ENCODE measurements around the gene USP11.

USP11 gene

DNA sequence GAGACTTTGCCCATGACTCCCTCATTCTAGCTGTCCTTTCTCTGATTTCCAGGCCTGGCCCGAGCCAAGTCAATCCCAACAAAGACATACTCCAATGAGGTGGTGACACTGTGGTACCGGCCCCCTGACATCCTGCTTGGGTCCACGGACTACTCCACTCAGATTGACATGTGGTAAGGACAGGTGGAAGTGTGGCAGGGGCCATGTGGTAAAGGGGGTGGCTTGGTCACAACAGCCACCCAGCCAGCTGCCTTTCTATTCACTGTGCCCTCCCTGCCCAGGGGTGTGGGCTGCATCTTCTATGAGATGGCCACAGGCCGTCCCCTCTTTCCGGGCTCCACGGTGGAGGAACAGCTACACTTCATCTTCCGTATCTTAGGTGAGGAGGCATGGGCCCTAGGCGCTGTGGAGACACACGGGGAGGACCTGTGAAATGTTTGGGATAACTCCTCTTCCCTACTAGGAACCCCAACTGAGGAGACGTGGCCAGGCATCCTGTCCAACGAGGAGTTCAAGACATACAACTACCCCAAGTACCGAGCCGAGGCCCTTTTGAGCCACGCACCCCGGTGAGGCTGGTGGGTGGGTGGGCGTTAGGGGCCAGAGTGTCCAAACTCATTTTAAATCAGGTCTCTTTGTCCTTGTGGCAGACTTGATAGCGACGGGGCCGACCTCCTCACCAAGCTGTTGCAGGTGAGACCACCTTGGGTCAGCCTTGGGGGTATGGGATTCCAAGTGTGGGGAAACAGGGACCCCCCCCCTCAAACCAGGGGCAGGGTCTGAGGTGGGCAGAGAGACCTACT lies 6.1 kb upstream of the USP11 start:
- no peak for DNase-seq

DNA sequence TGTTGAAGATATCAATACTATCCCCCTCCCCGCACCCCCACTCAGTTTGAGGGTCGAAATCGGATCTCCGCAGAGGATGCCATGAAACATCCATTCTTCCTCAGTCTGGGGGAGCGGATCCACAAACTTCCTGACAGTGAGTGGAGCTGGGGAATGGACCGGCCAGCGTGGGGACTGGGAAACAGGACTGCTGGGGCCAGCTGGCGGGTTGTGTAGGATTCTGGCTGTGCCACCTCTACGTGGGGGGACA lies 5.5 kb upstream of the USP11 start:
- DNase-seq: no peak

DNA sequence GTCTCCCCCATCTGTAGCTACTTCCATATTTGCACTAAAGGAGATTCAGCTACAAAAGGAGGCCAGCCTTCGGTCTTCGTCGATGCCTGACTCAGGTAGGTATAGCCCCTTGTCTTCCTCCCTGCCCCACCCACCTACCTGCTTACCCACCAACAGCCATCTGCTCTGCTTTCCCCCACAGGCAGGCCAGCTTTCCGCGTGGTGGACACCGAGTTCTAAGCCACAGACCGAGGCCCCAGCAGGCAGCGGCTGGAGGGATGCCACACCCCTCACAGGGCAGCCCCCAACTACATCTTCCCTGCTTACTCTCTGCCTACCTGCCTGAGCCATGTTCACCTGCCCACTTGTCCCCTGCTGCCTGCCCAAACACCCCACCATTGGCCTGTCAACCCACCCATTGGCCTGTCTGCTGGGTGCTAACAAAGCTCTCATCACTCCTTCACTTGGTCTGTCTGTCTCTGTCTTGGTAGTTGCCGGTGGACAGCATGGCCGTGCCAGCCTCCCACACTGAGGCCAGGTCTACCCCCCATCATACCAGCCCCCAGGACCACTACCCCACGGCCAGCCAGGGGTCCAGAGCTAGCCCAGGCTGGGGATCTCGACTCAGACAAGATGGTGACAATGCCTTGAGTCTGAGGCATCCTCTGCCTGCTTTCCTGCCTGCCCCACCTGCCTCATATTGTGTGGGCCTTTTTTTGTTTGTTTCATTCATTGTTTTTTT lies 4.1 kb upstream of the USP11 start:
- no peak for DNase-seq

DNA sequence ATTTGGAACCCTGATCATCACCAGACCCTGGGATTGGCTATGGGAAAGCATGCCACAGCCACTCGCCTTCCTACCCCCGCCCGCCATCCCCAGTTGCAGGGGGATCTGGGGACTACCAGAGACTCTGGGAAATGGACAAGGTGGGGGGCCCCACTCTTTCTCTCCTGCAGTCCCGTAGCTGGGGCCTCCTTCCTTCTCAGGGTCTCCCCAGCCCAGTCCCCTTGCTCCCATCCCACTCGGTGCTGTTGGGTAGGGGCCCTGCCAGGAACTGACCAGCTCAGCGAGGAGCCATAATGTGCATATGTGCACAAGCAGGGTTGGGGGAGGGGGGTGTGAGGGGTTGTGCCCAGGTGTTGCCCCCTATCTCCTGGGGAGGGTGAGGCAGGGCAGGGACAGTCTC lies 3.4 kb upstream of the USP11 start:
- peak in 1 of 2 donors; percentile 8 for DNase-seq

DNA sequence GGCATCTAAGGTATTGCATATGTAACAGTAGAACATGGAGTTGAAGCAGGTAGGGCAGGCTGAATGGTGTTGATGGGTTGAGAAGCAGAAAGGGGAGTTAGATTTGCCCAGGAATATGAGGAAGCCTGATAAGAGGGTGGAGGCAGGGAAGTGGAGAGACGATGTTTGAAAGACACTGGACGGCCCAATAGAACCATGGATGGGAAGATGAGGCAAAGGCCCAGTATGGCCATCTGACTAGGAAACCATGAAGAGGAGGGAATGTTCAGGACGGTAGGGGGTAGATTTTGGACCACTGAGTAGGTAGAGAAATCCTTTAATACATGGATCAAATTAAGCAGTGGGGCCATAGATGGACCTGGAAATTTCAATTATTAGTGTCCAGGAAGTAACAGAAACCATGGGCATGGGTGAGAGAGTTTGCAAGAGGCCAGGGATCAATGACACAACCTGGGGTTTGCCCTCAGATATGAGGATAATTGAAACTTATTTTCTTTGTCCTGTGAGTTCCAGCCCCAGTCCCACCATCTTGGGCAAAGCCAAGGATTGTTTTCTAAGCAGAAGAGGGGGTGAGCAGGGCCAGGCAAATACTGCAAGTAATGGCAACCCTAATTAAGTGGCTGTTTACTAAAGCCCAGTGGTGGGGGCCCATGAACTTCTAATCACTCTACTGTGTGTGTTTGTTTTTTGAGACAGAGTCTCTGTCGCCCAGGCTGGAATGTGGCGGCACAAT lies 2.5 kb upstream of the USP11 start:
- peak in 1 of 2 donors; percentile 4 for DNase-seq

DNA sequence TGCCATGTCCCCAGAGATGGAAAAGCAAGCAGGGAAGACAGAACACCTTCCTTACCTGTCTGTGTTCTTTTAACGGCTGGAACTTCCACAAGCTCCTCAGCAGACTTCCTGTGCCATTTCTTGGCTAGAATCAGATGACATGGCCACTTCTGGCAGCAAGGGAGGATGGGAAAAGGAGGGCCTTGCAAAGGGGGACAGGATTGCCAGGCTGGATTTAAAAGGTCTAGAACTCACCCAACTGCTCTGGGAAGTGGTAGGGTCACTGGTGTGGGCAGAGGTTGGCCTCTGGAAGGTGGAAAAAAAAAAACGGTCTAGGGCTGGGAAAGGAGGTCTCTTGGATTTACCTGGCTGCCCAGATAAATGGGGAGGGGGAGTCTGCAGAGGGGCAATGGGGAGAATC lies 1.6 kb upstream of the USP11 start:
- no peak for DNase-seq

DNA sequence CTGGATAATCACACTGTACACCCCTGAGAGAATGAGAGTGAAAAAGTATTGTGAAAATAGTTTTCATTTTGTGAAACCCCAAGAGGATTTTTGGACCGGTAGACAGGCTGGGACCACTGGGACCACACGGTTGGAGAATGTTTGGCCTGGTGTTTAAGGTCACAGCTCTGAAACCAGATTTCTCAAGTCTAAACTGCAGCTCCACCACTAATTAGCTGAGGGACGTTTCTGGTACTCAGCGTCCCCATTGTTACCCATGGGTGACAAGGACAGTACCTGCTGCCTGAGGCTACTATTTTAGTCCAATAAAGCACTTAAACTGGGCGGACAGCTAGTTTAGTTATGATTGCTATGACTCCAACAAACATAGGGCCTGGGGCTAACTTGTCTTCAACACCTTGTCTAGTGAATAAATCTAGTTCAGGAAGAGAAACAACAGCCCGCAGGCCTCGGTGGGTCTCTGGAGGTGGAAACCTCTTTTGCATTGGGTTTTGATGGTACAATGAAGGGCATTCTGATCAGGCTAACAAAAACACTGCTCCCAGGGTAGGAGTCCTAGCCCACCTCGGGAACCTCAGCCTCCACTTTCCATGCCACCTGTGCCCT lies 509 bp upstream of the USP11 start:
- DNase-seq: no peak

DNA sequence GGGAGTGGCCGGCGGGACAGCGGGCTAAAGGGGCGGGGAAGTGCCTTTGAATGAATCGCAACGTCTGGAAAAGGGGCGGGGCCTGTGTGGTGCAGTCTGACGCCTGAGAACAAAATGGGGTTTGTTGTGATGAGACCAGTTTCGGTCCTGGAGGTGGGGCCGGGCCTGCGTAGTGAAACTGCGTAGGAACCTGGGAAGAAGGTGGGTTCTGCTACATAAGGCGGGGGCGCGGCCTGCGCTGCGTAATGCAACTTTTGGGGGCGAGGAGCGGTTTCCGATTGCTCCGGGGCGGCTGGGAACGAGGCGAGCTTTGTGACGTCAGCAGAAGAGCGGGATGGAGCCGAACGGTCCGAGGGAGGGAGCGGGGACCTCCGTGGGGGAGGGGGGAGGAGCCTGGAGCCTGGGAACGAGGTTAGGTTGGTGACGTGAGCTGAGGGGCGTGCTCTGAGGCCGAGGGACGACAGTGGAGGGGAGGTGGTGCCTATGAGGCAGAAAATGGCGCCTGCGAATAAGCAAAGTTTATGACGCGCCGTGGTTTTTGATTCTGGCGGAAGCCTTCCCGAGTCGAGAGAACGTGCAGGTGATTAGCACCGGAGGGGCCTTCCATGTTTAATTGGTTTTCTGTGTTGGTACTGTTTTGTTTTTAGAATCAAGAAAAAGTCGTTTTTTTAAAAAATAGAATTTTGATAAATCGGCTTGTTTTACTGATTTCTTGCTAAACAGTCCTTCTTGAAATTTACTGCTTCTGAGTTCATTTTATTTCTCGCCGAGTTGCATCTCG lies 714 bp downstream of the USP11 start:
- DNase-seq: peak; percentile 97 to 98

DNA sequence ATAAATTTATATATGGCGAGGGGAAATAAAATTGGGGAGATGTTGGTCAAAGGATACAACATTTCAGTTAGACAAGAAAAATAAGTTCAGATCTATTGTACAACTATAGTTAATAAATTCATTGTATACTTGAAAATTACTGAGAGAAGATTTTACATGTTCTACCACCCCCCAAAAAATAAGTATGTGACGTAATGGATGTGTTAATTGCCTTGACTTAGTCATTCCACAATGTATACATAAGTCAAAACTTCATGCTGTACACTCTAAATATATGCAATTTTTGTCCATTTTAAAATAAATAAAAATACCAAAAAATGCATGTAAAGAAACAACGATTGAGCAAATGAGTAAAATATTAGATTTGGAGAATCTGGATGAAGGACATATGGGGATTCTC lies 1.8 kb downstream of the USP11 start:
- DNase-seq: no peak

DNA sequence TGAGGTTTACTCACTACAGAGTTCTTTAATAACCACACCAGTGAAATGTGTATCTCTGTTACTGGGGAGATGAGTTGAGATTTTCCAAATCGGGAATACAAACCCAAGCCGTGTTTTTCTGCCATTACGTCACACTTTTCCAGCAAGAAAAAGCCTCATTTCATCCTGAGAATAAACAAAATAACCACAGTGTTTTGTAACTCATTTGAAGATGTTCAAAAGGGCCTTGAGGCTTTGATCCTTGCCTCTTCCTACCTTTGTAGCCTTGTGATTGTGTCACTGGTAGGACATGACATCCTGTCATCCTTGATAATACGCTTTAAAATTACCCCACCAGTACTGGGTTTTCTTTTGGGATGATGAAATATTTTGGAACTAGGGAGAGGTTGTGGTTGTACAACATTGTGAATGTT lies 2.9 kb downstream of the USP11 start:
- DNase-seq: no peak

DNA sequence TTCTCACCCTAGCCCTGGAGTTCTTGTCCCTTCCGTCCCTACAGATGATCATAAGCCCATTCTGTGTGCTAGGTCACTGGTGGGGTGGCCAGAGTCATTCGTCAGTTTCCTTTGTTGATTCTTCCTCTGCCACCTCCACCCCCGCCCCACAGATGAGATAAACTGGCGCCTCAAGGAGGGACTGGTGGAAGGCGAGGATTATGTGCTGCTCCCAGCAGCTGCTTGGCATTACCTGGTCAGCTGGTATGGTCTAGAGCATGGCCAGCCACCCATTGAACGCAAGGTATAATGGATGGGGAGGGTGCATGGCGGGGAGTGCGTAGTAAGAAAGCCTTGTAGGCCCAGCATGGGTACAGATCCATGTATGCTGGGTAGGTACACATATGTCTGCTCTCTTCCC lies 6.4 kb downstream of the USP11 start:
- DNase-seq: no peak

DNA sequence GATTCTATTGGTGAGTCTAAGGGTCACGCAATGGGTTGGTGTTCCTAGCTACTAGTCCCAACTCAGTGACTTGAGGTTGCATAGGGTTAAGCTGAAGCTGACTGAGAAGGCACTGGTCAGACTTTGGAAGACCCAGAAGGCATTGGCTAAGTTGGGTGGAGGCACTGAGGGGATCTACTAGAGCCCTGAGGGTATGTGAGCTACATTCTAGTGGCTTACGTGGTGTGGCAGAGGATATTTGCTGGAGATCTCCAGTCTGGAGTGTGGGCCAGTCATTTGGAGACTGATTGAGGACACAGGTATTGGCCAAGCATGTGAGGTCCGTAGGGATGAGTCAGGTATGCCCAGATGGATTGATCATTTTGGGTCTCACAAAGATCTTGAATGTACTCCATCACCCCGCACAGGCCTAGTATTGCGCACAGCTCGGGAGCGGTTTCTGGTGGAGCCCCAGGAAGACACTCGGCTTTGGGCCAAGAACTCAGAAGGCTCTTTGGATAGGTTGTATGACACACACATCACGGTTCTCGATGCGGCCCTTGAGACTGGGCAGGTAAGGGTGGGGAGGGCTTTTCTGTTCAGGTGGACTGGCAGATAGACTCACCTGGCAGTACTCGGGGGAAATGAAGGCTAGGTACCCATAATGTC lies 7.2 kb downstream of the USP11 start:
- DNase-seq: no peak

DNA sequence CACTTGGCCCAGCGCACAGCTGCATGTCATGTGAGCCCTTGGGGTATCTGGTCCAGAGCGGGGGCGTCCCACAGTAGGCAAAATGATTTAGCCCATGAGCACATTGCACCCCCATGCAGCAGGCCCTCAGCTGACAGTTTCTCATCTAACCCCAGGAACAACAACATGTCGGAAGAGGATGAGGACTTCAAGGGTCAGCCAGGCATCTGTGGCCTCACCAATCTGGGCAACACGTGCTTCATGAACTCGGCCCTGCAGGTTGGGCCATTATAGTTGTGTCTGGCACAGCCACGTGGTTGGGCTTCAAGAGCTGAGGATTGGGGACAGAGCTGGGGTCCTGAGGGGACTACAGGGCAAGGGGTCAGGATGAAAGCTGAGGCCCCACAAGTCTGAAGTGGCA lies 7.8 kb downstream of the USP11 start:
- no peak for DNase-seq

DNA sequence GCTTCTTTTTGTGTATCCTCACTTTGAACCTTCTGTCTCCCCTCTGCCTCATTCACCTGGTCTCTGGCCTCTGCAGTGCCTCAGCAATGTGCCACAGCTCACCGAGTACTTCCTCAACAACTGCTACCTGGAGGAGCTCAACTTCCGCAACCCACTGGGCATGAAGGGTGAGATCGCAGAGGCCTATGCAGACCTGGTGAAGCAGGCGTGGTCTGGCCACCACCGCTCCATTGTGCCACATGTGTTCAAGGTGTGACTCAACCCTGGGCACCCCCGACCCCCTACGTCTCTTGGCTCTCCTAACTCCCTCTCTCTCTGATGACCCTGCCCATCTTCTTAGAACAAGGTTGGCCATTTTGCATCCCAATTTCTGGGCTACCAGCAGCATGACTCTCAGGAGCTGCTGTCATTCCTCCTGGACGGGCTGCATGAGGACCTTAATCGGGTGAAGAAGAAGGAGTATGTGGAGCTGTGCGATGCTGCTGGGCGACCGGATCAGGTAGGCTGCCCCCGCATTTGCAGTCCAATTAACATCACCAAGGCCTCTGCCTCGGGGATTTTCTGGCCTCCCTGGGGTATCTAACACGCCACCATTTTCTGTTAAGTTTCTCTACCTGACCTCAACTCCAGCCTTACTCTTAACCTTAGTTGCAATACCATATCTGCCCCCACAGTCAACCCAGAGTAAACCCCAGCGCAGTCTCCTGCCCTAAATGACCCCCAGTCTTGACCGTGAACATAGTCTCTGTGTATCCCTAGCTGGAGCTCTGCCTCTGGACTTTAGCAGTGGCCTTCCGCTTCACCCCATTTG lies 8.6 kb downstream of the USP11 start:
- no peak for DNase-seq

DNA sequence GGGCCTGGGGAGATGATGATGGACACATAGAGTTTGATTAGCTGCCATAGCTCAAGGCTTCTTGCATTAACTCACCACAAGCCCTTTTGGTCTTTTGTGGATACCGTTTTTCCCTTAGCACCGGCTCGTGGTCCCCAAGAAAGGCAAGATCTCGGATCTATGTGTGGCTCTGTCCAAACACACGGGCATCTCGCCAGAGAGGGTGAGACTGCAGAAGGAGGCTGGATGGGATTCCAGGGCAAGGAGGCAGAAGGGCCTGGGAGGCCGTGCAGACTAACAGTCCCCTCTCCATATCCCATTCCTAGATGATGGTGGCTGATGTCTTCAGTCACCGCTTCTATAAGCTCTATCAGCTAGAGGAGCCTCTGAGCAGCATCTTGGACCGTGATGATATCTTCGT lies 9.5 kb downstream of the USP11 start:
- DNase-seq: no peak

DNA sequence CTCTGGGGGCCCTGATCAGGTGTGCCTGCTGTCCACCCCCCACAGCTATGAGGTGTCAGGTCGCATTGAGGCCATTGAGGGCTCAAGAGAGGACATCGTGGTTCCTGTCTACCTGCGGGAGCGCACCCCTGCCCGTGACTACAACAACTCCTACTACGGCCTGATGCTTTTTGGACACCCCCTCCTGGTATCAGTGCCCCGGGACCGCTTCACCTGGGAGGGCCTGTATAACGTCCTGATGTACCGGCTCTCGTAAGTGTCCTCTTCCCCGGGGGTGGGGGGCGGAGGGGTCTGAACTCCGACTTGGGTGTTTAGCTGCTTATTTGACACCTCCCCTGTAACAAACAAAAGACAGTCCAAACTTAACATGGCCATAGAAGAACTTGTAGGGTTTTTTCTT lies 10.5 kb downstream of the USP11 start:
- no peak for DNase-seq

DNA sequence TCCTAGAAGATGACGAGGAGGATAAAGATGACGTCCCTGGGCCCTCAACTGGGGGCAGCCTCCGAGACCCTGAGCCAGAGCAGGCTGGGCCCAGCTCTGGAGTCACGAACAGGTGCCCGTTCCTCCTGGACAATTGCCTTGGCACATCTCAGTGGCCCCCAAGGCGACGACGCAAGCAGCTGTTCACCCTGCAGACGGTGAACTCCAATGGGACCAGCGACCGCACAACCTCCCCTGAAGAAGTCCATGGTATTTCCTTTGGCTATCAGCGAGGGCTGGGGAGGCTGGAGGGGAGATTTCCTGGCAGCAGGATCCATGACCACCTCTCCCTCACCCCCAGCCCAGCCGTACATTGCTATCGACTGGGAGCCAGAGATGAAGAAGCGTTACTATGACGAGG lies 11.9 kb downstream of the USP11 start:
- no peak for DNase-seq

DNA sequence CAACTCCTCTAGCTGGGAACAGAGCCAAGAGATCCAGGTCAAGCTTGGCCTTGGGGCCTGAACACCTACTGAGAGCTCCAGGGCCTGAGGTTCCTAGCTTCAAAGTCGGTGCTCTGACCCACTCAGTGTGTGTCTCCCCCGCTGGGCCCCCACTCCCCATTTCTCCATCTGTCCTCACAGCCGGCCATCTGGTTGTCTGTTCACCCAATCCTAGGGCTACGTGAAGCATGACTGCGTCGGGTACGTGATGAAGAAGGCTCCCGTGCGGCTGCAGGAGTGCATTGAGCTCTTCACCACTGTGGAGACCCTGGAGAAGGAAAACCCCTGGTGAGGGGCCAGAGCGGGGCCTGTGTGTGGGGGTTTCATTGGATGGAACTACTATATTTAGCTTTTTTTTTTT lies 12.3 kb downstream of the USP11 start:
- no peak for DNase-seq

DNA sequence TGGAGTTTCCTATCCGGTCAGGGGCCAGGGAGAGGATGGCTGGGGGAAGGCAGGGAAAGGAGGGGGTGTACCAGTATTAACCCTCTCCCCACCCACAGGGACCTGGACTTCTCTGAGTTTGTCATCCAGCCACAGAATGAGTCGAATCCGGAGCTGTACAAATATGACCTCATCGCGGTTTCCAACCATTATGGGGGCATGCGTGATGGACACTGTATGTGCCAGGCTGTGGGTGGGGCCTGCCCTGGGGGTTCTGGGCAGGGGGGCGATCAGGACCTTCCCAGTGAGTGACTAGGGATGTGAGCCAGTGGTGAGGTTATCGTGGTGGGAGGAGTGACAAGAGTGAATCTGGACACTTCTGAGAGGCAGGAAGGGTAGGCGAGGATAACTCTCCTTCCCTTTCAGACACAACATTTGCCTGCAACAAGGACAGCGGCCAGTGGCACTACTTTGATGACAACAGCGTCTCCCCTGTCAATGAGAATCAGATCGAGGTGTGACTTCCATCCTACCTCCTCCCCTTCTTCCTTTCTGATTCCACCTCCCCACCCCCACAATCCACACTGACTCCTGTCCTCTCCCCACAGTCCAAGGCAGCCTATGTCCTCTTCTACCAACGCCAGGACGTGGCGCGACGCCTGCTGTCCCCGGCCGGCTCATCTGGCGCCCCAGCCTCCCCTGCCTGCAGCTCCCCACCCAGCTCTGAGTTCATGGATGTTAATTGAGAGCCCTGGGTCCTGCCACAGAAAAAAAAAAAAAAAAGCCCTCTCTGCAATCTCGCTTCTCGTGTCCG lies 14.6 kb downstream of the USP11 start:
- DNase-seq: no peak

DNA sequence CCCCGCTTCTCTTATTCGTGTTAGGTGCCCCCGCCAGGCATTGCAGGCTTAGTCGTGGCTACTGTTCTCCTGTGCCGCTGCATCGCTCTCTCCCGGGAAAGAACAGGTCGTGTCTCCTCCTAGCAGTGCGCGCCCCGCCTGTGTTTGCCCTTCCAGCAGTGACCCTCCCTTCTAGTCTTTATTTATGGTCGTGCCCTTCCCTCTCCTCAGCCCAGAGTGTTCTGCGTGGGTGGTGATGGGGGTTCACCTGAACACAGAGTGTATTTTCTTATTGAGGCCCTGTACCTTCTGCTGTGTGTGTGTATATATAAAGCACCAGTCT lies 15.2 kb downstream of the USP11 start:
- no peak for DNase-seq

DNA sequence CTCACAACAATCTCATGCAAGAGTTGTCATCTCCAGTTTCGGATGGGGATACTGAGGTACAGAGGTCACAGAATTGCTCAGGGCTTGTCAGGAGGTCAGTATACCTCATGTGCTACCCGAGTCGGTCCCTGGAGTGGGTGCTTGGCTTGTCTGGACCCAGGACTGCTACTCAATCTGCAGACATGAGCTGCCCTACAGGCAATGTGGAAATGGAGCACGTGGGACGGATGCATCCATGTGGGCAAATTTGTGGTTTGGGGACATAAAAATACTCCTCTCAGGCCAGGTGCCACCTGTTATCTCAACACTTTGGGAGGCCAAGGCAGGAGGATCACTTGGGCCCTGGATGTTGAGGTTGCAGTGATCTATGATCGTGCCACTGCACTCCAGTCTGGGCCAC lies 15.8 kb downstream of the USP11 start:
- DNase-seq: no peak
